Hematopoietic multipotent progenitor cell treated with erythropoietin and hydrocortisone succinate and interleukin-3 and kit ligand, for 6 days (in vitro differentiated cells): ENCODE data around the gene TMPRSS6.

Experiments used
- DNase-seq: peaks from one replicate; pipeline ENCODE4 v3.0.0-alpha.2; 2015

Gene TMPRSS6

GRCh38 chr22:37140686-37141323 lies 31.3 kb upstream of the TMPRSS6 start:
- no peak for DNase-seq

- no peak for DNase-seq
Observed at GRCh38 chr22:37139762-37140161, 30.2 kb upstream of the TMPRSS6 start.

DNA sequence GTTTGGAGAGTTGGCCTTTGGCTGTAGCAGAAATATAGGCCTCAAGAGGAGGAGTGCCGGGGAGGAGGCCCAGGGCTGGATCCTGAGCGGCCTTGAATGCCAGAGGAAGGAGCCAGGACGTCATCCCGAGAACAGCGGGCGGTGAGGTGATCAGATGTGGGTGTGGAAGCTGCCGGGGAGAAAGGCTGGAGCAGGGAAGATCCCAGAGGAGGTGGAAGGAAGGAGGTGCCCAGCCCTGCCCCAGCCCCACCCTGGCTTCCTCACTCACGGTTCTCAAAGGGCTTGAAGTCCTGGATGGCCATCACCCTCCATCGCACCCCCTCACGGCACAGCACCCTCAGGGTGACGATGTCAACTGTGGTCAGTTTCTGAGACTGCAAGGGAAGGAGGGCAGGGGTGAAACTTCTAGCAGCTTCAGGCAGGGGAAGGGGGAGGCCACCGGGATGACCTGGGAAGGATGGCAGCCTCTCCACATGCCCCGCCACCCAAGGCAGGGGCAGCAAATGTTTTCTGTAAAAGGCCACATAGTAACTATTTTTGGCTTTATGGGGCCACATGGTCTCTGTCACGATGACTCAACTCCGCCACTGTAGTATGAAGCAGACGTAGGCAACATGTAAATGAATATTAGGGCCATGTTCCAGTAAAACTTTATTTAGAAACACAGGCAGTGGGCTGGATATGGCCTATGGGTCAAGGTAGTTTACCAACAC lies 29.5 kb upstream of the TMPRSS6 start:
- no peak for DNase-seq

DNA sequence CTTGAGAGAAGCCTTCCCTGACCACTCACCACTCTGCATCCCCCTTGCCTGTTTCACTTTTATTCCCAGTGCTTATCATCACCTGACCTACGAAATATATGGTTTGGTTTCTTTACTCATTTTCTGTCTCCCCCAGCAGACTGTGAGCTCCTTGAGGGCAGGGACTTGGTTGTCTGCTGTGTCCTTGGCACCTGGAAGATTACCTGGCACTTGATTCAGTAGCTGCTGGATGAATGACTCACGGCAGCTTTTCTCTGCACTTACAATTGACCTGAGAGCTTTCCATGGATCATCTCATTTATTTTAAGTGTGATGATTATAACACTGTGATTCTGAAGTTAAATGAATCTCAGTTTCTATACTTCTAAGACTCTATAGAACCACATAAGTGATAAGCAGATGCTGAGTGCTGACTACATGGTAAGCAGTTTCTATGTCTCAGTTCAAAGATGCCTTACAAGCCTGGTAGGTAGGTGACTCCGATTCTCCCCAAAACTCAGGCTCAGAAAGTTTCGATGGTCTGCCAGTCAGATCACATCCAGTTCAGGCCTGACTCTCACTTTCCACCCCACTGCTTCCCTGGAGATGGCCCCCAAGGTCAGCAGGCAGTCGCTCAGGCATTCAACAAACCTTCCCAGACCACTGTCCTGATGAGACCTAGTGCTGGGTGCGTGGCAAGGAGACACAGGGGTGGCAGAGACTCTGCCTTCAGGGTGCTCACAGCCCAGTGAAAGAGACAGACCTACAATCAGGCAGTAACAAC lies 28.6 kb upstream of the TMPRSS6 start:
- DNase-seq, result no peak

DNA sequence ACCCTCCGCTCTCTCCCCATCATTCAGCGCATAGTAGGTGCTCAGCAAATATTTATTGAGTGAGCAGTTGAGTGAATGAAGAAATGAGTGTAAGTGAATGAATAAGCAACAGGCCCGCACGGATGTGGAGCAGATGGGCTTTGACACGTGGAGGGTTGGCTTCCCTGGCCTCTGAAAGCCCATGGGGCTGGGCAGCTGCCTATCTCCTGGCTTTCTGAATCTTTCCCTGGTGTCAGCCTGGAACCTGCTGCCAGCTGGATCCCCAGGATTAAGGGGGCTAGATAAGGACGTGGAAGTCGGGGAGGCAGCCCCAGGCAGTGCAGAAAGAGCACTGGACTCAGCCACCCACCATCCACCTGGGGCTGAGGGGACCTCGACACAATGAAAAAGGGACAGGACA lies 27.6 kb upstream of the TMPRSS6 start:
- DNase-seq, result no peak

DNA sequence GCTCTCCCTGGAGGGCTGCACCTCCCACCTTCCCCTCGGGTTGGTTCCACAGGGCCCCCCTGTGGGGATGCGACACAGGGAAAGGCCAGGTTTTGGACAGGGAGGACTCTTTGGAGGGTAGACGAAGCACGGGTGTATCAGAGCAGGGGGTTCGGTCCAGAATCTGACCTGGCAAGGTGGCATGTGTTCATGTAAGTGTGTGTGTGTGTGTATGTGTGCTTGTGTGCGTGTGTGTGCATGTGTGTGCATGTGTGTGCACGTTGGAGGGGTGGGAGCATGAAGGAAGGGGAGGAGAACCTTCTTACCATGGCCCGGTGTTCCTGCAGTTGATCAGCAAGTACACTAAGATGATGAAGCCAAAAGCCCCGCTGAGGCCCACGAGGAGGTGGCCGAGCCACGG lies 25.5 kb upstream of the TMPRSS6 start:
- no peak for DNase-seq

GRCh38 chr22:37133304-37134018 lies 23.9 kb upstream of the TMPRSS6 start:
- DNase-seq, result peak; percentile 32

GRCh38 chr22:37132773-37133172 lies 23.3 kb upstream of the TMPRSS6 start:
- no peak for DNase-seq

GRCh38 chr22:37129866-37130441 lies 20.4 kb upstream of the TMPRSS6 start:
- DNase-seq, result no peak

GRCh38 chr22:37128555-37129281 lies 19.2 kb upstream of the TMPRSS6 start:
- DNase-seq, result no peak

DNA sequence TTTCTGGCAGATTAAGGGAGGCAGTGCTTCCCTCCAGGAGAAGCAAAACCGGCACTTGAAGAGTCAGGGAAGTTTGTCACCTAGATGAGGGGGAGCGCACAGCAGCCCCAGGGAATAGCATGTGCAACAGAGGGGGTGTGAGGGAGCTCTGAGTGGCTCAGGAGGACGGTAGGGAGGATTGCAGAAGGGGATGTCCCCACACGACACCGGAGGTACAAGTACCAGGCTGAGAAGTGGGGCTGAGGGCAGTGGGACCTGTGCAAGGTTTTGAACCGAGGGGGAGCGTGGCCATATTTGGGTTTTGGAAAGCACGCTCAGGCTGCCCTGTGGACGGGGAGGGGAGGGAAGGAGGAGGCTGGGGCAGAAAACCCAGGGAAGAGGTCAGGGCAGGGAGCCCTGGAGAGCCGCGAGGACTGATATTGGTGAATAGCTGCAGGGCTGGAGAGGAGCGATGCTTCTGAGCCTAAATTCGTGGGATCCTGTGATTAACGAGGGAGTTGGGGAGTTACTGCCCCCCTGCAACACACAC lies 17.9 kb upstream of the TMPRSS6 start:
- DNase-seq, result no peak

- peak; percentile 46 for DNase-seq
Observed at GRCh38 chr22:37126882-37127281, 17.4 kb upstream of the TMPRSS6 start.

DNA sequence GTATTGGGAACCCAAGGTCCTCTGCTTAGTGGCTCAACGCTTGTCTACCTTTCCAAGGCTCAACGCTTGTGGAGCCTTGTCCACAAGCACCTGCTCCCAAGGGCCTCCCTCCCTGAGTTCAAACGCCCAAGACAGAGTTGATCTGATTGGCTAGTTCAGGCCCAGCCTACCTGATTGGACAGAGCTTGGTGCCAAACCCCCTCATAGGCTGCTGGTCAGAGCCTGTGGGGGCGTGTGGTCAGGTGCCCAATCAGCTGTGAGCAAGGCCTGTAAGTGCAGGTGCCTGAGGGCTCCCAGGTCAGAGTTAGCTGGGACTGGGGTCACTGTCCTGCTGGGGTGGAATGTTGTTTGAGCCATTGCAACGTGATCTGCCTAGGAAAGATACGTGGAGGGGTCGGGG lies 16.9 kb upstream of the TMPRSS6 start:
- peak; percentile 29 for DNase-seq

GRCh38 chr22:37123649-37124048 lies 14.1 kb upstream of the TMPRSS6 start:
- DNase-seq, result no peak

- DNase-seq, result no peak
Observed at GRCh38 chr22:37122598-37123180, 13.2 kb upstream of the TMPRSS6 start.

DNA sequence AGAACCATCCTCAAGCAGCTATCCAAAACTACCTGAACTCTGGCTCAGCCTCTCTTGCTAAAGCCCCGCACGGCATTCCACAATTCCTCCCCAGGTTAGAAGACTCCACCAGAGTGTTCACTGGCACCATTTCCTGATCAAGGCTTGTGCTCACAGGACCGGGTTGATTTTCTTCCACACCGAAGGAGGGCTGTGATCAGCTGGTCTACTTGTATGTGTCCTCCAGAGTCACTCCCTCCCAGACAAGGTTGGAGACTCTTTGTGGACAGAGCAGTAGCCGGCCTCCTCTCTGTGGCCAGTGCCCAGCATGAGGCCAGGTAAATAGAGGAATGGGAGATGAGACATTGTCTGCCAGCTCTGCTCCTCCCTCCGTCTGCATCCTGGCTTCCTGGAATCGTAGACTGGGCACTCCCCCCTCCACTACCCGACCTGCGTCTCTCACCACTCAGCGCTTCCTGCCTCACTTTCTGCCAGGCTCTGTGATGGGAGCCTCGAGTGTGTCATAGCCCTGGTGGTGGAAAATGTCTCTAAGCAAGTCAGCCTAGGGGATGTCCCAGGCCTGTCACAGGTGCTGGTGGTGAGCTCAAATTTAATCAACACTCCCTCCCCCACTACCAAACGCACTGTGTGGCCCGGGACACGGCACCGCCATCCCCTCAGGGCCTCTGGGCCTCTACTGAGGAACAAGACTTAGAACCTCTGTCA lies 12.5 kb upstream of the TMPRSS6 start:
- peak; percentile 44 for DNase-seq

DNA sequence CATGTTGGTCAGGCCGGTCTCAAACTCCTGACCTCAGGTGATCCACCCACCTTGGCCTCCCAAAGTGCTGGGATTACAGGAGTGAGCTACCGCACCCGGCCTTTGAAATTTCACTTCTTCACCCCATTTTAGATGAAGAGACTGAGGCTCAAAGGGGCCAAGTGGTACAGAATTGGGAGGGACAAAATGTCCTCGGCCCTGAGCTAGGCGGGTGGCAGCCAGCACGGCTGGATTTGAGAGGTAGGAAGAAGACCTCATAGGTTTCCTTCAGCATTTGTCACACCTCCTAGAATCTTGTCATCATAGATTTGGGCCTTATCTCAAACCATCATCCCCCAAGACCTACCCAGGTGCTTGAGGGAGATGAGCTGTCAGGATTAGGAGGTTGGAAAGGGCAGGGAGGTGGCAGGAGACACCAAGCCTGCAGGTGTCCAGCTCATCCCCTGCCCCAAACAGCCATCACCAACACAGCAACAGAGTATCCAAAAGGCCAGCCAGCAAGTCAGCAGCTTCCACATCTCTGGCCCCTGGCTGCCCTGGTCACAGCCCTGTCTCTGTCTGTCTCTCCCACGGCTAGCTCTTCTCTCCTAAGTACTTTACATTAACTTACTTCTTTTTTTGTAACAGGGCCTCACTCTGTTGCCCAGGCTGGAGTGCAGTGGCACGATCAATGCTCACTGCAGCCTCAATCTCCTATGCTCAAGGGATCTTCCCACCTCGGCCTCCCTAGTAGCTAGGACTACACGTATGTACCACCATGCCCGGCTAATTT lies 11.2 kb upstream of the TMPRSS6 start:
- DNase-seq, result no peak

DNA sequence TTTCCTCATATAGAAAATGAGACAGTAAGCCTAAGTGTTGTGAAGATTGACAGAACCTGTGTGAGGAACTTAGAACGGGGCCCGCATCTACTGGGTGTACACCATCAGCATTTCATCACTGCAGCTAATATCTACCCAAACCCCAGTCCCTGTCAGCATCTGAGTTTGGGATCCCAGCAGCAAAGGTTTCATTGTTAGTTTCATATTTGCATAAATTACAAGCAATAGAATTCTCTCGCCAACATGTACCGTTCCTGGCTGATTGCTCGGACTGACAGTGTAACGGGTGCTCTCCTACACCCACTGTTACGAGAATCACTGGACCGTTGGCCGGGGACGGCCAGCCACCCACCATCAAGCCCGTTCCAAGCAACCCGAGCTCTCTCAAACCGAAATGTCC lies 10.4 kb upstream of the TMPRSS6 start:
- no peak for DNase-seq

GRCh38 chr22:37118083-37118482 lies 8.6 kb upstream of the TMPRSS6 start:
- no peak for DNase-seq

- peak; percentile 19 for DNase-seq
Observed at GRCh38 chr22:37117092-37117491, 7.6 kb upstream of the TMPRSS6 start.
